Measurements from ENCODE around the gene CD200R1L.
A peak's percentile ranks its signal among the peaks of the same experiment; 100 is the strongest.

DNA sequence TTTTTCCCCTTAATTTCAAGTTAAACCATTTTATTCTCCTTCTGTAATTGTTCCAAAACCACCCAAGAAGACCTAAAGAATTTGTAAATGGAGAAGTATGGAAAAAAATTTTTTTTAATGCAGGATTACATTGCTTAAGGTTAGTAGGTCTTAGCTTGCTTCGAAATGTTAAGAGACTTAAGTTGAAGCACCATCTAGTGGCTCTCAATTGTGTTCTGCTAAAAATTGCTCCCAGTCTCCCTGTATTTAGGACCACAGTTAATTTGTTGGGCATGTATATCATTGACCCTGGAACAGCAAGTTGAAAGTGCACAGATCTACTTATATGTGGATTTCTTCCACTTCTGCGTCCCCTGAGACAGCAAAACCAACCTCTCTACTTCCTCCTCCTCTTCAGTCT lies 32.4 kb downstream of the CD200R1L start:
- TF ChIP-seq CTCF (IDR thresholded peaks at IDR 0.05), result peak; percentile 68
- TF ChIP-seq, protein P1, sequence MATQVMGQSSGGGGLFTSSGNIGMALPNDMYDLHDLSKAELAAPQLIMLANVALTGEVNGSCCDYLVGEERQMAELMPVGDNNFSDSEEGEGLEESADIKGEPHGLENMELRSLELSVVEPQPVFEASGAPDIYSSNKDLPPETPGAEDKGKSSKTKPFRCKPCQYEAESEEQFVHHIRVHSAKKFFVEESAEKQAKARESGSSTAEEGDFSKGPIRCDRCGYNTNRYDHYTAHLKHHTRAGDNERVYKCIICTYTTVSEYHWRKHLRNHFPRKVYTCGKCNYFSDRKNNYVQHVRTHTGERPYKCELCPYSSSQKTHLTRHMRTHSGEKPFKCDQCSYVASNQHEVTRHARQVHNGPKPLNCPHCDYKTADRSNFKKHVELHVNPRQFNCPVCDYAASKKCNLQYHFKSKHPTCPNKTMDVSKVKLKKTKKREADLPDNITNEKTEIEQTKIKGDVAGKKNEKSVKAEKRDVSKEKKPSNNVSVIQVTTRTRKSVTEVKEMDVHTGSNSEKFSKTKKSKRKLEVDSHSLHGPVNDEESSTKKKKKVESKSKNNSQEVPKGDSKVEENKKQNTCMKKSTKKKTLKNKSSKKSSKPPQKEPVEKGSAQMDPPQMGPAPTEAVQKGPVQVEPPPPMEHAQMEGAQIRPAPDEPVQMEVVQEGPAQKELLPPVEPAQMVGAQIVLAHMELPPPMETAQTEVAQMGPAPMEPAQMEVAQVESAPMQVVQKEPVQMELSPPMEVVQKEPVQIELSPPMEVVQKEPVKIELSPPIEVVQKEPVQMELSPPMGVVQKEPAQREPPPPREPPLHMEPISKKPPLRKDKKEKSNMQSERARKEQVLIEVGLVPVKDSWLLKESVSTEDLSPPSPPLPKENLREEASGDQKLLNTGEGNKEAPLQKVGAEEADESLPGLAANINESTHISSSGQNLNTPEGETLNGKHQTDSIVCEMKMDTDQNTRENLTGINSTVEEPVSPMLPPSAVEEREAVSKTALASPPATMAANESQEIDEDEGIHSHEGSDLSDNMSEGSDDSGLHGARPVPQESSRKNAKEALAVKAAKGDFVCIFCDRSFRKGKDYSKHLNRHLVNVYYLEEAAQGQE (IDR thresholded peaks at IDR 0.05; ENCODE audit: low read depth, low read length), result no peak
- TF ChIP-seq MAX (IDR thresholded peaks at IDR 0.05; ENCODE audit: low read depth), result no peak
- no peak for TF ChIP-seq POLR2AphosphoS5 (IDR thresholded peaks at IDR 0.05; ENCODE audit: low read depth, low read length)
- no peak for TF ChIP-seq FOXM1 (IDR thresholded peaks at IDR 0.05; ENCODE audit: low read depth)
